ENCODE measurements around the gene DVL1. TPM values are rescaled to one million over a fixed set of nuclear protein-coding genes. Genes with fewer than 3 reads are reported as not detected.
A peak's percentile ranks its signal among the peaks of the same experiment; 100 is the strongest.

Gene DVL1
- total and polyA plus RNA-seq, 9 of the 15 experiments (the other 6 are each of a cell fraction or from before 2014, with no cell fraction given), result 0.62 to 135 (median 24.3) TPM

- TF ChIP-seq, protein P1, sequence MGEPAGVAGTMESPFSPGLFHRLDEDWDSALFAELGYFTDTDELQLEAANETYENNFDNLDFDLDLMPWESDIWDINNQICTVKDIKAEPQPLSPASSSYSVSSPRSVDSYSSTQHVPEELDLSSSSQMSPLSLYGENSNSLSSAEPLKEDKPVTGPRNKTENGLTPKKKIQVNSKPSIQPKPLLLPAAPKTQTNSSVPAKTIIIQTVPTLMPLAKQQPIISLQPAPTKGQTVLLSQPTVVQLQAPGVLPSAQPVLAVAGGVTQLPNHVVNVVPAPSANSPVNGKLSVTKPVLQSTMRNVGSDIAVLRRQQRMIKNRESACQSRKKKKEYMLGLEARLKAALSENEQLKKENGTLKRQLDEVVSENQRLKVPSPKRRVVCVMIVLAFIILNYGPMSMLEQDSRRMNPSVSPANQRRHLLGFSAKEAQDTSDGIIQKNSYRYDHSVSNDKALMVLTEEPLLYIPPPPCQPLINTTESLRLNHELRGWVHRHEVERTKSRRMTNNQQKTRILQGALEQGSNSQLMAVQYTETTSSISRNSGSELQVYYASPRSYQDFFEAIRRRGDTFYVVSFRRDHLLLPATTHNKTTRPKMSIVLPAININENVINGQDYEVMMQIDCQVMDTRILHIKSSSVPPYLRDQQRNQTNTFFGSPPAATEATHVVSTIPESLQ (CRISPR knock-in tag; IDR thresholded peaks at IDR 0.05), result no peak
- peak; percentile 61; the same call in 1 of the 2 replicates for TF ChIP-seq SUPT5H (IDR thresholded peaks at IDR 0.05)
- peak; percentile 68 for TF ChIP-seq POLR2A (conservative IDR thresholded peaks at IDR 0.05)
These were observed 37.8 kb downstream of the DVL1 start (continued) for GRCh38 chr1:1311107-1312104.

GRCh38 chr1:1310476-1311053, 38.7 kb downstream of the DVL1 start:
- CTCF ChIA-PET (ENCODE audit: low intra/inter-chr PET ratio), result no interaction called here
- H3K36me3 ChIP-seq (ENCODE audit: control insufficient read depth, insufficient read depth, low read length), result peaks cover 64% of the 10 kb centered on the region
- H3K4me3 ChIP-seq, result no peak overlapping the region
- no TSS peak for BruUV-seq (replicated peaks)
- peaks cover 52% of the 10 kb centered on the region for H3K79me2 ChIP-seq (ENCODE audit: control insufficient read depth, insufficient read depth, low read length)
- peaks cover 16% of the 10 kb centered on the region for H4K20me1 ChIP-seq (replicated peaks; ENCODE audit: control insufficient read depth, insufficient read depth, low read length)
- no peak overlapping the region for H2AFZ ChIP-seq (ENCODE audit: low read depth, low read length)
- FAIRE-seq, result no peak
- in situ Hi-C loops (cut with MboI), result no loop called here
- no peak for DNase-seq (ENCODE audit: extremely low read depth in 1 of 4, low spot score in 3 of 4)
- no peak overlapping the region for H3K27ac ChIP-seq (ENCODE audit: extremely low read depth, low read depth, low read length)
- H3K9ac ChIP-seq (ENCODE audit: insufficient read depth in 1 of 2, low read depth in 2 of 2, low read length in 2 of 2), result peak overlapping the region in 1 of 2 experiments; percentile 97; a peak in 2 of 4 replicates
- no peaks in the 10 kb centered on the region for H3K9me1 ChIP-seq (ENCODE audit: control insufficient read depth, insufficient read depth, low read length)
- no peak for ATAC-seq
- H3K27me3 ChIP-seq (ENCODE audit: control insufficient read depth in 2 of 2, insufficient read depth in 2 of 2, low read length in 2 of 2), result no peaks in the 10 kb centered on the region
- 82% methylated on average over 15 of the region's 21 CpGs for WGBS (ENCODE audit: insufficient coverage, low coverage, missing lambda C conversion rate)
- H3K9me3 ChIP-seq (replicated peaks; ENCODE audit: control insufficient read depth, insufficient read depth, low read depth, low read length), result no peaks in the 10 kb centered on the region
- H3K4me2 ChIP-seq (ENCODE audit: insufficient read depth, low read length), result no peak overlapping the region
- peaks cover 29 to 96% of the 10 kb centered on the region in 2 experiments for H3K4me1 ChIP-seq (replicated peaks in 1 of 2; ENCODE audit: control insufficient read depth in 2 of 2, insufficient read depth in 2 of 2, low read length in 2 of 2)
- intact Hi-C loops (cut with micrococcal nuclease), result no loop called here
- POLR2A ChIA-PET, result interaction anchor here (0.7 to 3.5 kb wide), 5 partner anchors 9 to 59 kb away, joined by 3 to 30 read pairs (median 3); no protein-coding TSS in a partner anchor
- TF ChIP-seq GTF2B (IDR thresholded peaks at IDR 0.05; ENCODE audit: extremely low read depth, insufficient read length), result no peak
- TF ChIP-seq TFE3 (CRISPR knock-in tag; IDR thresholded peaks at IDR 0.05), result no peak
- TF ChIP-seq CREBBP (IDR thresholded peaks at IDR 0.05; ENCODE audit: low read depth, low read length), result no peak
- no peak for TF ChIP-seq ZNF449 (CRISPR knock-in tag; IDR thresholded peaks at IDR 0.05)
- TF ChIP-seq CBX1 (IDR thresholded peaks at IDR 0.05; ENCODE audit: low read depth), result no peak
- TF ChIP-seq, protein P2, sequence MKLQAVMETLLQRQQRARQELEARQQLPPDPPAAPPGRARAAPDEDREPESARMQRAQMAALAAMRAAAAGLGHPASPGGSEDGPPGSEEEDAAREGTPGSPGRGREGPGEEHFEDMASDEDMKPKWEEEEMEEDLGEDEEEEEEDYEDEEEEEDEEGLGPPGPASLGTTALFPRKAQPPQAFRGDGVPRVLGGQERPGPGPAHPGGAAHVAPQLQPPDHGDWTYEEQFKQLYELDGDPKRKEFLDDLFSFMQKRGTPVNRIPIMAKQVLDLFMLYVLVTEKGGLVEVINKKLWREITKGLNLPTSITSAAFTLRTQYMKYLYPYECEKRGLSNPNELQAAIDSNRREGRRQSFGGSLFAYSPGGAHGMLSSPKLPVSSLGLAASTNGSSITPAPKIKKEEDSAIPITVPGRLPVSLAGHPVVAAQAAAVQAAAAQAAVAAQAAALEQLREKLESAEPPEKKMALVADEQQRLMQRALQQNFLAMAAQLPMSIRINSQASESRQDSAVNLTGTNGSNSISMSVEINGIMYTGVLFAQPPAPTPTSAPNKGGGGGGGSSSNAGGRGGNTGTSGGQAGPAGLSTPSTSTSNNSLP (IDR thresholded peaks at IDR 0.05; ENCODE audit: borderline replicate concordance, low read depth, low read length), result no peak
